ENCODE data around the gene ITM2C.

Gene ITM2C

DNA sequence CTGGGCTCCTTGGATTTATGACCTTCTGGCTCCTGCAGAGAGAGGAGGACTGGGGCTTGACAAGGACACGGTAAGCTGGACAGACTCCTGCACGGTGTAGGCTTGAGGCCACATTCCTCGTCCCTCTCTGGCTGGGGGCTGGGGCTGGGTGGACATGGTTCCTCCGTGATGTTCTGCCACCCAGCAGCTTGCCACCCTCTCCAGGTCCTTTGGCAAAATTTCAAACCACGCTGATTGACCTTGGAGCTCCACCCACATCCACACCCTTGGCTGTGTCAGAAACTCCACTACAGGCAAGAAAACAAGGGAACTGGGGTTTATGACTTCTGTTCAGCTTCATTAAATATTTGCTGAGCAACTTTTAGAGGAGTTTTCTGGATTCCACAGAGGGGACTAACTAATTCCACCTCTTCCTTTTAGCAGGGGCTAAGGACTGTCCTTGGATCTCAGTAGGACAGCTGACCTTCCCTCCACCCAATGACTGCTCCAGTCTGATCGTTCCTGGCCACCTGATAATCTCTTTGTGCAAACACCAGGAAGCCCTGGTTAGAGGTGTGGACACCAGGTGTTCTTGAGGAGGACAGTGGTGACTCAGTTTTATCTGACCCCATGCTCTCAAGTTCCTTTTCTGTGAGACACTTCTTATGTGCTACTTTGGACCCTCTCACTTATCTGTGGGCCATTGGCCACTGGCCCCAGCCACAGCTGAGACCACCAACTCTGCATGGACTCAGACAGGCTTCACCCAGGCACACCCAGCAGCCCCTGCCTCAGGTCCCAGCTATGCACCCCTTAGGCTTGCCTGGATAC is 31.0 kb downstream of the ITM2C start:
- no peak for DNase-seq

- no peak for DNase-seq
Observed at GRCh38 chr2:230896346-230897115, 31.8 kb downstream of the ITM2C start.

- no peak for DNase-seq
Observed at GRCh38 chr2:230898016-230898712, 33.4 kb downstream of the ITM2C start.

GRCh38 chr2:230898713-230899091 is 34.0 kb downstream of the ITM2C start:
- DNase-seq = no peak

DNA sequence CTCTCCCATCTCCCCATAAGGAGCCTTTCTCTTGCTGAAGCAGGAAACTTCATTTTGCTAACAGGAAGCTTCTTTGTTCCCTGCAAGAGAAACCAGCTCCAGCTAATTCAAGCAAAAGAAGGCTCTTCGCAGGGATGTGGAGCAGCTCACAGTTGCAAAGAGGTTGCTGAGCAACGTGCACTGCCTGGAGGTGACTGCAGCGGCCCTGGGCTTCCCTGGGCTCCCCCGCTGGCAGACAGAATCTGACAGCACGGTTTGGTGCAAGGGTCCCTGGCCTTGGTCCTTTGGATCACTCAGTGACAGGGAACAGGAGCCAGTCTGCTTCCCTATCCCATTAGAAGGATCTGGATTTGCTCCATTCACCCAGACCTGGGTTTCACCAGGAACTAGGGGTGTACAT is 34.5 kb downstream of the ITM2C start:
- no peak for DNase-seq

DNA sequence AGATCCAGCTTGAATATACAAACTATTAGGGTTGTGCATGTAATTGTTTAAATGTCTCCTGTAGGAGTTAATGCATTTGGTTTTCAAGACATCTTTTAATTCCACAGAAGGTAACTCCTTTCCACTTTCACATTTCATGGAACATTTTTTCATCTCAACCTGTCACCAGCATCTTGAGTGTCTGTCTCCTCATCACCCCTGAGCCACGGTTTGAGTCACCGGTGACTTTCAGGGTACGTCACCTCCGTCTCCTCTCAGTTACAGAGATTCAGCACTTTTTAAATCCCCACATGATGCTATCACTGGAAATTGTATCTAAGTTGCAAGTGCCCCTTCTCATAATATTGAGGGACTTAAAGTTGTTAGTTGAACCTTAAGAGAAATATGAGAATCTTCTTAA is 35.0 kb downstream of the ITM2C start:
- no peak for DNase-seq

DNA sequence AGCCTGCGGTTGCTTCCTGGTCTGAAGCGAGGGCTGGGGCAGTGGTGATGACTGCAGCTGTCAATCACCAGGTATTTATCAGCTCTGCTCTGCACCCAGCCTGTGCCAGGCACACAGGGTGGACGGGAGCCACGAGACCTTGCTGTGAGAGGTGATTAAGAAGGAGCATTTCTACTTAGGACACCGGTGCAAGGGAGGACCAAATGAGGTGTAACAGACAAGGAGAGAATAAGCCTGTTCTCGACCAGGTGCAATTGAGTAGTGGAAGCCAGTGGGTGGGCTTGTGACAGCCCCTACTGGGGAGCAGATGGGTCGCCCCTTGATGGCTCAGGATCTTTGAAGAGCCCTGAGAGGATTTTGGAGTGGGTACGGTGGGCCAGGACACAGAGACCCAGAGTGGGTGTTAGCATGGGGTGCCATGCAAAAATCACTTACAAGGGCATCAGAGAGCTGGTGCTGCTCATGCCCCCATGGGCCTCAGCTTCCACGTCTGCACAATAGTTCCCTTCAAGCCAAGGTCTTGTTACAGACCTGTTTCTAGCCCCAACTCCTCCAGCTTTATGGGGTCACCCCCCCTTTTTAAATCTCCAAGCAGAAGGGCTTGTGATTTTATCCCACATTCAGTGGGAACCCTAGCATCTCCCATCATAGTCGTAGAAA is 35.7 kb downstream of the ITM2C start:
- DNase-seq = no peak

DNA sequence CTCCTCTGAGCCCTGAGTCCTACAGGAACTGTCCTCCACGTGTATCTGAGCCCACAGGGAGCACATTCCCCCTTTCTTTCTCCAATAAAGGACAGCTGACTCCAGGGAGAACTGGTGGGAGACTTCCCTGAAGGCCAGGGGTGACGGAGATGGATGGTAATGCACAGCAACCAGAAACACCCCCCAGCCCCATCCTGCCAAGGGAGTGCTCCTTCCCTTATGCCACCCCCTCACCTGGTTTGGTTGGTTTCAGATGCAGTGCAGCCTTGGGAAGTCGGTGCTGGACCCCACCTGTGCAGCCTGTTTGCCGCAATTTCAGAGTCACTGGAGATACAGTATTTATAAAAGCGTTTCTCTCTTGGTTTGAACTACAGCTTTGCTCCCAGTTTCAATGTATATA is 36.3 kb downstream of the ITM2C start:
- no peak for DNase-seq

- DNase-seq = peak; percentile 58
Observed at GRCh38 chr2:230902180-230902899, 37.6 kb downstream of the ITM2C start.

- DNase-seq = no peak
Observed at GRCh38 chr2:230903231-230904150, 38.7 kb downstream of the ITM2C start.

DNA sequence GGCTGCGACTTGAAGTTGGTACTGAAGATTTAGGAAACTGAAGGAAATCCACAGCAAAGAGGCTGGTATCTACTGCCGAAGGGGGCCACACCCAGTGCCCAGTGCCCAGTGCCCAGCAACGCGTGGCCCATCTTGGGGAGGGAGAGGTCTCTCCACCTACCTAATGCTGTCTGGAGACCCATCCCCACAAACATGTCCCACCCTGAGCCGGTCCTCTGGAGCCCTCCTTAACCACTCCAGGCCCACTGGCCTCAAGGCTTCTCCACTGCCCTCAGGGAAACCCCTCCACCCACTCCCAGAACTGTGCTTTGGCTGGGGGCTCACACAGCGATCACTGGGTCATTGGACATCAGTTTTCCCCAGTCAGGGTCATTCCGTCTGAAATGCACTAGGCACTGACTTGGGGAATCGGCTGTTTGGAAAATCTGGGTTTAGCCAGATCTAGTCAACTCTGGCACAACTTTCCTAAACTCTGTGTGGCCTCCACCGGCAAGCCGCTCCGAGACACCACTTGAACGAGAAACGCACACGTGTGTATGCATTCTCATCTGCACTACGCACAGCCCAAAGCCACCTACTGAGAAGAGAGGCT is 40.2 kb downstream of the ITM2C start:
- DNase-seq = no peak

DNA sequence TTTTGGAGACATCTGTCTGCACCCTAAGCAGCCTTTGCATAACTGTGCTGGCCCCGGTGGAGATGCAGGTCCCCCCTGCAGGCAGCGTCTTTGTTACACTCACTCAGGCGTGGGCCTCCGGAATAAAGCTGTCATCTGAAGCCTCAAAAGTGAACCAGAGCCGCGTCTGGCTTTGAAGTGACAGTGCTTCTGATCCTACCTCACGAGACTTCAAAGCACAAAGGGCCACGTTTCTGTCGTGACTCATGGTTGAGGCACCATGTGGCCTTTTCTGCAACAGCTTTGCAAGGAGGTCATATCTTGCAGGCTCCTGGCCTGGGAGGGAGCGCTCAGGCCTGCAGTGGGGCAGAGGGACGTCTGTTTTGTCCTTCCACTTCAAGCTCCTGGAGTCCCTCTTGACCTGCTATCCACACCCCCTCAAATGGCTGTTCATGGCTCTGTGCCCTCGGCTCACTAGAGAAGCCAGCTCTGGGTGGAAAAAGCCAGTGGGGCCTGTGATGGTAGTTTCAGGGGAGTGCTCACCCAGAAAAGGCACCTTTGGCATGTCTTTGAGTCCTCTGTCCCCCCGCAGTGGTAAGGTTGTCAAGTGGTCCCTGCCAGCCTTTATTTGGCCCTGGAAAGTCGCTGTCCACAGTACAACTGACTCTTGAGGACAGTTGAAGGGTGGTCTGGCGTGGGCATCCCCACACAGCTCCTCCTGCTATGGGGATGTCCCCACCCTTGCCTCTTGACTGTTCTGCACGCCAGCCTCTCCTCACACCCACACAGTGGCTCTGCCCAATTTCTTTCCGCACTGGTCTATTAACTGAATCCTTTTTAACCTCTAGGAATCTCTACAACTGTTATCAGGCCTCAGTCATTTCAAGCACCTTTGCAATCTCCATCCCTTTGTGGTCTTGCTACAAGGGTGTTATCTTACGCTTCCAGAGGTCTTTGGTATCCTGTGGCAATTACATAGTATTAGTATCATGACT is 41.0 kb downstream of the ITM2C start:
- peak; percentile 82 for DNase-seq

DNA sequence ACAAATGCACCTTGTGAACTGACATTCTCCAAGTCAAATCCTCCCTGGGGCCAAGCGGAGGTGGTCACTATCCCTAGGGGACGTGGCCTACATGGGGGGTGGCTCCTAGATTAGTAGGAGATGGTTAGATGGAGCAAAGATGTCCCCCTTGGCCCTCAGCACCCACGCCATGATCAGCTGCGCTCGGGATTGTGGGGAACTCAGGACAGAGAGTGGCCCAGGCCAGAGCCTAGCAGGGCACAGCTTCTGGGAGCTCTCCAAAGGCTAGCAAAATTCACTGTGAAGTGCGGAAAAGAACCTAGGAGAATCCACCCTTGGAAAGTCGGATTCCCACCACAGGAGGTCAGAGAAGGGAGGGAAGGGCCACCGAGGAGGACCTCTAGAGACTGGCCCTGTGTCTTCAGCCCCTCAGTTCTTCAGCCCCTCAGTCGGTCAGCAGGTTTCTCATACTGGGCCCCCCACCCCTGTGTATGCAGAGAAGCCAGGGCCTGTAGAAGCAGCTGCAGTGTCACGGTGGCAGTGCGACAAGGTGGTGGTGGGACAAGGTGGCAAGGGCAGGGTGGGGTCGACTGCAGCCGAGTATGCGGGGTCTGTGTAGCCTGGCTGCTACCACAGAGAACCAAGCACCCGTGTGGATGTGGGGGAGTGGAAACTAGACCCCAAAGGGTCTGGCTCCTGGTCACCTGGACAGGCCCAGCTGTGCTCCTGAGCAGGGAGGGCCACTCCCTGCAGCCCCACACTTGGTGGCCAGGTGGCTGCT is 41.9 kb downstream of the ITM2C start:
- DNase-seq = no peak

- DNase-seq = no peak
Observed at GRCh38 chr2:230907361-230908091, 42.8 kb downstream of the ITM2C start.

DNA sequence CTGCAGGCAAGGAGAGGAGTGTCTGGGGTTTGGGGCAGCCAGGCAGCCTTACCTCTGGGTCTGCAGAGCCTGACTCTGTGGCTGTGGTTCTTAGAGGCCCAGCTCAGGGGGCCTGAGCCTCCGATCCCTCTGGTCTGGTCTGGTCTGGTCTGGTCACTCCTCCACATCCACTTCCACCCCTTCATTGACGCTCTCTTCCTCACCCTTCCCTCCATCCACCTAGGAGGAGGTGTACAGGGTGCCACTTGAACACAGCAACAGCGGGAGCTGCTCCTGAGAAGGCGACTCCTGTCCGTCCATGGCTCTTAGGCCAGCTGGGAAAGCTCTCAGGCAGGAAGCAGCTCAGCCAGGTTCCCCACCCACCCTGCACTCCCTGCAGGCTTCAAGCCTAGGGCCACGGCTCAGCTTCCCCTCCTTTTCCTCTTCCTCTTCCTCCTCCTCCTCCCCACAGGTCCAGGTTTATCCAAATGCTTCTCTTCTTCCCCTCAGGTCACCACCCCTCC is 43.4 kb downstream of the ITM2C start:
- DNase-seq = no peak

DNA sequence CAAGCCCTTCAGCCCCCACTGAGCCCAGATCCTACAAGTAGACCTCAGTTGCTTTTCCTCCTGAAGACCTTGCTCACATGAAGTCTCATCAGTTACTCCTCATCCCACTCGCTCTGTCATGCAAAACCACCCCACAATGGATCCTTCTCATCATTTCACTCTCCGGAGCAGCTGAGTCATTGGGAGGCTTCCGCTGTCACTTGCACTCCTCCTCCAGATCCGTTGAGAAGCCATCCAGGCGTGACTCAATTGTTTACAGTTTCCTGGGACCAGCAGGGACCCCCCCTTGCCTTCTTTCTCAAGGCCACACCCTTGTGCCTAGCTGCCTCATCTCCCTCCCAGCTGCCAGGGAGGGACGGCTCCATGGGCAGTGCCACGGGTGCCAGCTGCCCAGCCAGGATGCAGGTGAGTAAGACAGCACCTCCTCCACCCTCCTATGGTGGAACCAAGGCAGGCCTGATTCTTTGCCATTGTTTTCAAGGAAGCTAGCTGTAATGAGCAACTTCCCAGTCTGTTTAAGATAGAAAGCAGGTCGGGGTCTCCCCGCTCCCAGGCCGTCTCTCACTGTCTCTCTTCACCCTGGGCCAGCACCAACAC is 44.0 kb downstream of the ITM2C start:
- no peak for DNase-seq

GRCh38 chr2:230909841-230910545 is 45.3 kb downstream of the ITM2C start:
- DNase-seq = no peak
